Right ventricle myocardium inferior (tissue), 1 donor: Measurements from ENCODE around the gene LCTL. TPM values are rescaled to one million over a fixed set of nuclear protein-coding genes. Genes with fewer than 3 reads are reported as not detected.

ENCODE experiments used
- ATAC-seq: fragments of 200-7000 bp; cut with Tn5 transposase; one replicate; pipeline ENCODE4 v1.9.1; 2020; ENCODE audit warnings: mild to moderate bottlenecking, moderate library complexity
- DNase-seq: peaks from one replicate; pipeline ENCODE4 v3.0.0; 2021; ENCODE audit errors: missing footprints
- intact Hi-C: fragments of 100-400 bp; cut with DNase I; formaldehyde crosslinking; loops from one replicate; pipeline ENCODE4 v1.11.0; 2022
- long read RNA-seq: library from polyadenylated mRNA; unstranded; transcript quantifications from one replicate; pipeline ENCODE4 v2.0.0, GENCODE V29; 2021
- total RNA-seq: library from RNA; stranded (reverse); fragmentation: NEBNext Ultra II Directional; extraction: Animal tissue kit (Norgen Biotek cat#: 25700); gene quantifications from one replicate; pipeline ENCODE4 v1.2.1, GENCODE V29; 2021
- donor health status: DM: no; HTN: yes; CAD: no; lungs with severe emphysema.

Gene LCTL
- total RNA-seq: not detected
- long read RNA-seq: 0 reads

GRCh38 chr15:66565741-66566144 is at the start of gene LCTL:
Gene LCTL, minus strand, starts transcription at chr15:66565998. Its CDS starts 633 bp downstream, at chr15:66565365.
- DNase-seq: no peak
- no peak for ATAC-seq
- intact Hi-C loops: no loop called here

GRCh38 chr15:66614951-66615760 is 49.4 kb upstream of the LCTL start:
- DNase-seq (no peak), ATAC-seq (no peak)
- intact Hi-C loops: loop anchor here (5.0 kb wide), 1 partner anchor 42 kb away; no protein-coding TSS in a partner anchor

- intact Hi-C loops: no loop called here
- no peak for DNase-seq
These were observed 48.7 kb upstream of the LCTL start for GRCh38 chr15:66614456-66614855.

GRCh38 chr15:66613743-66614142 is 47.9 kb upstream of the LCTL start:
- intact Hi-C loops: no loop called here
- ATAC-seq (no peak), DNase-seq (no peak)

More at GRCh38 chr15:66614456-66614855, 48.7 kb upstream of the LCTL start:
- ATAC-seq: no peak

GRCh38 chr15:66611257-66612053 is 45.7 kb upstream of the LCTL start:
- DNase-seq: no peak
- ATAC-seq: no peak
- intact Hi-C loops: no loop called here

- ATAC-seq (no peak), DNase-seq (no peak)
- intact Hi-C loops: no loop called here
These were observed 44.1 kb upstream of the LCTL start for GRCh38 chr15:66609876-66610275.

- ATAC-seq: no peak
- no peak for DNase-seq
- intact Hi-C loops: no loop called here
These were observed 43.1 kb upstream of the LCTL start for GRCh38 chr15:66608881-66609280.

GRCh38 chr15:66608159-66608558 is 42.4 kb upstream of the LCTL start:
- DNase-seq: no peak
- intact Hi-C loops: no loop called here
- ATAC-seq: no peak

- DNase-seq (peak; percentile 89), ATAC-seq (peak; percentile 71)
- intact Hi-C loops: loop anchor here (1.0 kb wide), 1 partner anchor 248 kb away; no protein-coding TSS in a partner anchor
These were observed 37.7 kb upstream of the LCTL start for GRCh38 chr15:66603301-66604179.

GRCh38 chr15:66601521-66601920 is 35.7 kb upstream of the LCTL start:
- DNase-seq (no peak), ATAC-seq (no peak)
- intact Hi-C loops: no loop called here

- ATAC-seq (peak; percentile 53), DNase-seq (no peak)
- intact Hi-C loops: no loop called here
These were observed 34.4 kb upstream of the LCTL start for GRCh38 chr15:66600240-66600627.

GRCh38 chr15:66599536-66600239 is 33.9 kb upstream of the LCTL start:
- ATAC-seq (no peak), DNase-seq (no peak)
- intact Hi-C loops: no loop called here

GRCh38 chr15:66598095-66598815 is 32.5 kb upstream of the LCTL start:
- DNase-seq (no peak), ATAC-seq (no peak)
- intact Hi-C loops: no loop called here

GRCh38 chr15:66595931-66596545 is 30.2 kb upstream of the LCTL start:
- ATAC-seq (no peak), DNase-seq (no peak)
- intact Hi-C loops: no loop called here

- intact Hi-C loops: no loop called here
- ATAC-seq (no peak), DNase-seq (no peak)
These were observed 29.5 kb upstream of the LCTL start for GRCh38 chr15:66595332-66595731.

- intact Hi-C loops: no loop called here
- ATAC-seq: no peak
- no peak for DNase-seq
These were observed 29.0 kb upstream of the LCTL start for GRCh38 chr15:66594836-66595235.

GRCh38 chr15:66594344-66594743 is 28.5 kb upstream of the LCTL start:
- intact Hi-C loops: no loop called here
- DNase-seq (no peak), ATAC-seq (no peak)
